ENCODE results near the gene C12orf57.

The C12orf57 gene

GRCh38 chr12:6938353-6939190 lies 5.2 kb upstream of the C12orf57 start:
- DNase-seq = no peak

- no peak for DNase-seq
Observed at GRCh38 chr12:6939191-6939540, 4.7 kb upstream of the C12orf57 start.

- no peak for DNase-seq
Observed at GRCh38 chr12:6941267-6941666, 2.6 kb upstream of the C12orf57 start.

- DNase-seq = no peak
Observed at GRCh38 chr12:6941782-6942181, 2.0 kb upstream of the C12orf57 start.

- DNase-seq = no peak
Observed at GRCh38 chr12:6942331-6942665, 1.5 kb upstream of the C12orf57 start.

GRCh38 chr12:6943389-6943721 lies 467 bp upstream of the C12orf57 start:
- peak; percentile 90 for DNase-seq

GRCh38 chr12:6944381-6945186 lies 762 bp downstream of the C12orf57 start:
- DNase-seq = peak; percentile 95

GRCh38 chr12:6945613-6946012 lies 1.8 kb downstream of the C12orf57 start:
- no peak for DNase-seq

GRCh38 chr12:6946033-6946919 lies 2.5 kb downstream of the C12orf57 start:
- peak; percentile 80 for DNase-seq

- no peak for DNase-seq
Observed at GRCh38 chr12:6946920-6947374, 3.1 kb downstream of the C12orf57 start.

- no peak for DNase-seq
Observed at GRCh38 chr12:6947615-6948014, 3.8 kb downstream of the C12orf57 start.

GRCh38 chr12:6948873-6949594 lies 5.2 kb downstream of the C12orf57 start:
- DNase-seq = peak; percentile 48

GRCh38 chr12:6950401-6950801 lies 6.6 kb downstream of the C12orf57 start:
- peak; percentile 69 for DNase-seq

GRCh38 chr12:6950811-6951540 lies 7.2 kb downstream of the C12orf57 start, which contains the start of gene PTPN6:
PTPN6 (plus strand) TSS chr12:6951356; CDS start chr12:6951513, 157 bp downstream.
- DNase-seq = peak; percentile 83

GRCh38 chr12:6951551-6952120 lies 7.8 kb downstream of the C12orf57 start:
- DNase-seq = peak; percentile 51

GRCh38 chr12:6952121-6952862 lies 8.5 kb downstream of the C12orf57 start:
- DNase-seq = peak; percentile 53

GRCh38 chr12:6952863-6953441 lies 9.1 kb downstream of the C12orf57 start:
- DNase-seq = no peak

GRCh38 chr12:6953442-6954315 lies 9.9 kb downstream of the C12orf57 start:
- DNase-seq = peak; percentile 91
